ENCODE data around the gene MRPL34. TPM values are rescaled to one million over a fixed set of nuclear protein-coding genes. Genes with fewer than 3 reads are reported as not detected.

MRPL34 gene
- total and polyA plus RNA-seq, 2 experiments from 2014 or later = 61.1 to 131 TPM

DNA sequence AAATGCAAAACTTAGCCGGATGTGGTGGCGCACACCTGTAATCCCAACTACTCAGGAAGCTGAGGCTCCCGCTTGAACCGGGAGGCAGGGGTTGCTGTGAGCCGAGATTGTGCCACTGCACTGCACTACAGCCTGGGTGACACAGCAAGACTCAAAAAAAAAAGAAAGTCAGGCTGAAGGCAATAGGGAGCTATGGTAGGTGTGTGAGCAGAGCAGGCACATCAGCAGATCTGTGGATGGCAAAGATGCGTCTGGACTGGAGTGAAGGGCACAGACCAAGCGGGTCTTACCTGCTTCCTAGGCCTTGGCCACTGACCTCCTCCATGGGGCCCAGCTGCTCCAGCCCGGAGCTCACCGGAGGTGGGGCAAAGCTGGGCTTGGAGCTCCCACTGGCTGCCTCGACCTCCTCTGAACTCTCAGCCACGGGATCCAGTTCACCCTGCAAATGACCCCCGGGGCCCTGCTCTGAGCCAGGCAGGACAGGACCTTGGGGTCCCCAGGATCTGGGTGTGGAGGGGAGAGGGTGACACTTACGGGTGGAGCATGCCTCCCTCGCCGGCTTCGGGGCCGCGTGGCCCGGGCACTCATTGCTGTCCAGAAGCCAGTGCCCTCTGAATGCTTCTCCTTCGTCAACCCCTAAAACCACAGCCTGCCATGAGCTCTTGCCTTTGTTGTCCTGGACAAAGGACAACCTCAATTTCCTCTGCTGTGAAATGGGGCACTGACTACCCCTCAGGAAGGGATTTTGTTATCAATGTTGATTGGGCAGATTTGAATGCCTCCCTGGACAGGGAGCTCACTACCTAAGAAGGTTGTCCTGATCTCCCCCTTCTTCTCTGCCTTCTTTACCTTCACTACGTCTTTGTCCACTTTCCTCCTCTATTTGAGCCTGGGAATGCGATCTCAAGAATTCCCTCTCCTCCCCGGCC lies 41.7 kb upstream of the MRPL34 start:
- no peaks in the 10 kb centered on the region for H3K27me3 ChIP-seq
- H4K20me1 ChIP-seq (ENCODE audit: insufficient read depth, poor library complexity, severe bottlenecking) = no peaks in the 10 kb centered on the region
- H3K36me3 ChIP-seq (replicated peaks; ENCODE audit: insufficient read depth, low read depth) = no peaks in the 10 kb centered on the region
- DNase-seq (ENCODE audit: low spot score) = no peak
- peaks cover 4% of the 10 kb centered on the region for H3K4me1 ChIP-seq (ENCODE audit: insufficient read depth)
- no peaks in the 10 kb centered on the region for H3K9me3 ChIP-seq (ENCODE audit: low read depth)
- no peak for TF ChIP-seq EZH2 (IDR thresholded peaks at IDR 0.05; ENCODE audit: borderline replicate concordance)
- no peak for TF ChIP-seq EZH2phosphoT487 (IDR thresholded peaks at IDR 0.05; ENCODE audit: low read depth, severe bottlenecking, unreplicated experiment)
- TF ChIP-seq CTCF (IDR thresholded peaks at IDR 0.05; ENCODE audit: poor library complexity) = no peak
- no peak overlapping the region for H3K27ac ChIP-seq
- H2AFZ ChIP-seq = no peak overlapping the region
- H3K9me2 ChIP-seq (replicated peaks; ENCODE audit: insufficient read depth) = no peaks in the 10 kb centered on the region
- H3K79me2 ChIP-seq = peaks cover 9% of the 10 kb centered on the region
- no peak overlapping the region for H3K4me3 ChIP-seq
- 91% methylated on average over 23 of the region's 23 CpGs for WGBS (ENCODE audit: low lambda C conversion rate, missing lambda C conversion rate)
- H3K4me2 ChIP-seq = no peak overlapping the region

- TF ChIP-seq EZH2 (IDR thresholded peaks at IDR 0.05; ENCODE audit: borderline replicate concordance) = no peak
- no peak for TF ChIP-seq CTCF (IDR thresholded peaks at IDR 0.05; ENCODE audit: poor library complexity)
- no peak for TF ChIP-seq EZH2phosphoT487 (IDR thresholded peaks at IDR 0.05; ENCODE audit: low read depth, severe bottlenecking, unreplicated experiment)
- Histone ChIP-seq H3K4me1 (ENCODE audit: insufficient read depth) (peaks cover 4% of the 10 kb centered on the region), H3K36me3 (replicated peaks; ENCODE audit: insufficient read depth, low read depth) (no peaks in the 10 kb centered on the region), H4K20me1 (ENCODE audit: insufficient read depth, poor library complexity, severe bottlenecking) (no peaks in the 10 kb centered on the region), H2AFZ (no peak within 1 kb of the TSS), H3K27ac (no peak within 1 kb of the TSS), H3K27me3 (no peaks in the 10 kb centered on the region), H3K79me2 (peaks cover 10% of the 10 kb centered on the region), H3K4me2 (no peak within 1 kb of the TSS), H3K4me3 (no peak within 1 kb of the TSS), H3K9me2 (replicated peaks; ENCODE audit: insufficient read depth) (no peaks in the 10 kb centered on the region), H3K9me3 (ENCODE audit: low read depth) (no peaks in the 10 kb centered on the region)
- DNase-seq (ENCODE audit: low spot score) = no peak
- 57% methylated on average over 5 of the region's 5 CpGs for WGBS (ENCODE audit: low lambda C conversion rate, missing lambda C conversion rate)
Measured at GRCh38 chr19:17264641-17264979, 41.1 kb upstream of the MRPL34 start, which contains the start of gene USHBP1. Gene USHBP1, minus strand, starts transcription at chr19:17264745. Its CDS starts 446 bp downstream, at chr19:17264299.

- Histone ChIP-seq H3K9me3 (ENCODE audit: low read depth) (no peaks in the 10 kb centered on the region), H3K4me3 (no peak overlapping the region), H3K9me2 (replicated peaks; ENCODE audit: insufficient read depth) (no peaks in the 10 kb centered on the region), H3K4me1 (ENCODE audit: insufficient read depth) (peaks cover 4% of the 10 kb centered on the region), H3K27me3 (no peaks in the 10 kb centered on the region), H3K27ac (no peak overlapping the region), H2AFZ (no peak overlapping the region), H3K36me3 (replicated peaks; ENCODE audit: insufficient read depth, low read depth) (no peaks in the 10 kb centered on the region), H3K79me2 (peaks cover 12% of the 10 kb centered on the region), H4K20me1 (ENCODE audit: insufficient read depth, poor library complexity, severe bottlenecking) (no peaks in the 10 kb centered on the region), H3K4me2 (no peak overlapping the region)
- WGBS (ENCODE audit: low lambda C conversion rate, missing lambda C conversion rate) = 84% methylated on average over 7 of the region's 7 CpGs
- TF ChIP-seq EZH2phosphoT487 (IDR thresholded peaks at IDR 0.05; ENCODE audit: low read depth, severe bottlenecking, unreplicated experiment) (no peak), EZH2 (IDR thresholded peaks at IDR 0.05; ENCODE audit: borderline replicate concordance) (no peak), CTCF (IDR thresholded peaks at IDR 0.05; ENCODE audit: poor library complexity) (no peak)
- no peak for DNase-seq (ENCODE audit: low spot score)
Measured at GRCh38 chr19:17266026-17266425, 39.6 kb upstream of the MRPL34 start.
